GM19372 (cell line): ENCODE data around the gene ZMIZ2.
"Not testable (repeated sequence)": the region's sequence is repeated elsewhere in the genome, so short reads cannot be mapped to it uniquely, and the experiment has no call there.

Experiments
- ATAC-seq: cut with Tn5 transposase; IDR thresholded peaks from one replicate; pipeline ENCODE4 v1.9.1; 2021; ENCODE audit warnings: mild to moderate bottlenecking, low read depth, moderate library complexity; ENCODE audit not compliant: unreplicated experiment

Gene ZMIZ2

DNA sequence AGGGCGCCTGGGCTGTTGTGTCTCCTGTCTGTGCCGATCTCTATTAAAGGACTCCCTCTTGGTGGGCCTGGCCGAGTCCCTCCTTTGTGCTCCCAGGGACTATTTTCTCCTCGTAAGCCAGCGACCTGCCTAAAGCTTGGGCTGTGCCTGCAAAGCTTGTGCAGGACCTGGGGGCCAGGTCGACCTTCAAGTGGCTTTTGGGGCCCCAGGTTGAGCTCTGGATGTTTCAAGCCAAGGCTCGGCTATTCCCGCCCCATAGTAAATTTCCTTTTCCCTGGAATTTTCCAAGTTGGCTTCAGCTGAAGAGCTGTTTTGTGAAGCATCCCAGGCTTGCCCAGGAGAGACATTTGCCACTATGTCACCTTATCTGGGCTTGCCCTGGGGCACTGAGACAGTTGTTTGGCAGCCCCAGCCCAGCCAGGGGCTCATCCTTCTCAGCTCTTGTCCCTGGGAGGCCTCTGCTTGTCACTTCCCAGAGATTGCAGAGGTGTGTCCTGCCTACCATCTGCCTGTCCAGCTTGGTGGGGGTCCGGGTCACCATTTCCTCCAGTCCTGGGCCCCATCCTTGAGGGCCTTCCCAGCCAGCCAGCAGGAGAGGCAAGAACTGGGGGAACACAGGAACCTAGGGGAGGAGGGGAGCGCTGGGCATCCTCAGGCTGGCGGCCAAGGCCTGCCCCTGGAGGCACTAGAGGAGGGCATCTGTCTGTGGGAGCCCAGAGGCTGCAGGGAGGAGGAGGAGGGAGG, 20.2 kb downstream of the ZMIZ2 start:
- no peak for ATAC-seq

- ATAC-seq: no peak
Observed at GRCh38 chr7:44769376-44769775, 20.7 kb downstream of the ZMIZ2 start.

- peak; percentile 82 for ATAC-seq
Observed at GRCh38 chr7:44769776-44770294, 21.2 kb downstream of the ZMIZ2 start.

DNA sequence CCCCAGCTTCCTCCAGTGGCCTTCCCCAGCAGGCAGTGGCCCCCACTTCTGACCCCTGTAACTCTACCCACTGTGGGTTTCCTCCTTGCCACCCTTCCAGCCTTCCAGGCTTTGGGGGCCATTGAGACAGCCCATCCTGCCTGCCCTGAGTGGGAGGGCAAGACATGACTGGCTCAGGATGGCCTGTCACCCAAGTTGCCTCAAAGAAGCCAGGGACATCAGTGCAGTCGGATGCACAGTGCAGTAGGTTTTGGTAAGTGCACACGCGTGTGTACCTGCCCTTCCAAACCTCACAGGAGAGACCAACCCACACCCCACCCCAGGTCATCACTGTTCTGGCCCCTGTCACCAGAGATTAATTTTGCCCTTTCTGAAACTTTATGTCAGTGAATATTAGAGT, 22.7 kb downstream of the ZMIZ2 start:
- no peak for ATAC-seq

DNA sequence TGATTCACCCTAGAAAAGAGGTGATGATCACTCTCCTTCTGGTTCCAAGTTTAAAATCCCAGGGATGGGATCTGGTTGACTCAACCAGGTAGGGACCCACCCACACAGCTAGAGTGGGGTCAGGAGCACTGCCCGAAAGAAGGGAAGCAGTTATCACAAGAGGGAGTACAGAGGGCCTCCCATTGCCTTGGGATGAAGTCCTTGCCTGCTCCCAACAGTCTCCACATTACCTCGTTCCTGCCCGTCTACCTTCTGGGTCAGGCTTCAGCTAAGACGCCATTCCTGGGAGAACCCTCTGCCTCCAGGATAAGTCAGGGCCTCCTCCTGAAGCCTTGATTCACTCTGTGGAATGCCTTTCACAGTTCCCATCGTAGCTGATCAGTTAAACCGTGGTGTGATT, 23.8 kb downstream of the ZMIZ2 start:
- no peak for ATAC-seq

- ATAC-seq: no peak
Observed at GRCh38 chr7:44772867-44773266, 24.2 kb downstream of the ZMIZ2 start.

DNA sequence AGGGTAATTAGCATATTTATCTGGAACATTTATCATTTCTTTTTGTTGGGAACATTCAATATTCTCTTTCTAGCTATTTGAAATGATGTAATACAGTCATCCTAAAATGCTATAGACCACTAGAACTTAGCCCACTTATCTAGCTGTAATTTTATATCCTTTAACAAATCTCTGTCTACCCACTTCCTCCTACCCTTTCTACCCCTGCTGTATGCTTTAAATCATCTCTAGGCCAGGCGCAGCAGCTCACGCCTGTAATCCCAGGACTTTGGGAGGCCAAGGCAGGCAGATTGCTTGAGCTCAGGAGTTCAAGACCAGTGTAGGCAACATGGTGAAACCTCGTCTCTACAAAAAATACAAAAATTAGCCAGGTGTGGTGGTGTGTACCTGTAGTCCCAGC, 25.8 kb downstream of the ZMIZ2 start:
- not testable (repeated sequence) for ATAC-seq

- no peak for ATAC-seq
Observed at GRCh38 chr7:44775383-44776107, 26.9 kb downstream of the ZMIZ2 start.

DNA sequence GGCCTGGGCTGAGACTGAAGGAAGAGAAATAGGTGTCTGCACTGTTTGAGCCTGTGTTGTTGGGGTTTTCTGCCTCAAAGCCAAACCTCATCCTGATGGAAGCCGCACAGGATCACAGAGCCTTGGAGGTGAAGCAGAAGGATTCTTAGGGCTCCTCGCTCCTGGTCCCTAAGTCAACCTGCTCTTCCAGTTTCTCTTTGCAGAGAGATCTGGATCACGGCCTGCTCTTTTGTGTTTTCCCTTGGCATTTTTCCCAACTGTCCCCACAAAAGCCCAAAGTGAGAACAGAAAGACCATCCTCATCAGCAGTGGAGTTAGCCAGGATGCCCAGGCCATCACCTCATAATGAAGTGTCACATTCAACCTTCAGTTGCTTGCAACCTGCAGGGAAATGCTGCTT, 27.6 kb downstream of the ZMIZ2 start:
- ATAC-seq: no peak

DNA sequence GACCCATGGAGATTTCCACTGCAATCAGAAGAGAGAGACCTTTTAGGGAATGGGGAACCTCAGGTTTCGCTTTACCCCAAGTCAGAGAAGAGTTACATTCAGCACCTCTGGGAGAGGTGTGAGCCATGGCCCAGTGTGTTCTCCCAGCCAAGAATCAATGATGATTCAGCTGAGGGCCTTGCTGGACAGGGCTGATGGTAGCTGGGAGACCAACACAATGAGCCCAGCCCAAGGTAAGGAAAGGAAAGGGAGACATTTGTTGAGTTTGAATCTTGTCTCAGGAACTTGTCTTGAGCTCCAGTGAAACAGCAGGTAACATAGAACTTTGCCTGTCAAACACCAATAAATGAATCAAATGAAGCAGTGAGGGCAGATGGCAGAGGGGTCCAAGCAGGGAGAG, 33.8 kb downstream of the ZMIZ2 start:
- ATAC-seq: no peak

- ATAC-seq: no peak
Observed at GRCh38 chr7:44783407-44783806, 34.8 kb downstream of the ZMIZ2 start.

- no peak for ATAC-seq
Observed at GRCh38 chr7:44784364-44784763, 35.7 kb downstream of the ZMIZ2 start.

DNA sequence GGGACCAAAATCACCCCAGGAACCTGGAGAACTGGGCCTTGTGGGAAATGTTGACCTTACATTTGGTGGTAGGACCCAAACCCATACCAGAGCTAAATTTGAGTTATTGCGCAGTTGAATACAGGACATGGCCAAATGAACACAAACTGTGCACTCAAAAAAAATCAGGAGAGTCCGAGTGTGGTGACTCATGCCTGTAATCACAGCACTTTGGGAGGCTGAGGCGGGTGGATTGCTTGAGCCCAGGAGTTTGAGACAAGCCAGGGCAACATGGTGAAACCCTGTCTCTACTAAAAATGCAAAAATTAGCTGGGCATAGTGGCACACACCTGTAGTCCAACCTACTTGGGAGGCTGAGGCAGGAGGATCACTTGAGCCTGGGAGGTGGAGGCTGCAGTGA, 36.6 kb downstream of the ZMIZ2 start:
- not testable (repeated sequence) for ATAC-seq

GRCh38 chr7:44787041-44787440, 38.4 kb downstream of the ZMIZ2 start:
- ATAC-seq: peak; percentile 61

DNA sequence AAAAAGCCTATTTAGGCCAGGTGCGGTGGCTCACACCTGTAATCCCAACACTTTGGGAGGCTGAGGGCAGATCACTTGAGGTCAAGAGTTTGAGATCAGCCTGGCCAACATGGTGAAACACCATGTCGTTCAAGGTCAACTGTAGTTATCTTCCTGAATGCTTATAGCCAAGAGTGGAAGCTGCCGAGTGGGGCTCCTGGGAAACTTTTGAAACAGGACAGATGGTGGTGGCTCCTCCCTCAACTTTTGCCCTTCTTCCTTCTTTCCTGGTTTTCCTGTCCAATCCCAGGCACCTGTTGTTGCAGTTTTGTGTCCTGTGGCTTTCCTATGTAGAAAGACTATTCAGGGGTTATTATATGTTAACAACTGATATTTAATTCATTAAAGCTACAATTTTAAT, 39.1 kb downstream of the ZMIZ2 start:
- ATAC-seq: no peak

DNA sequence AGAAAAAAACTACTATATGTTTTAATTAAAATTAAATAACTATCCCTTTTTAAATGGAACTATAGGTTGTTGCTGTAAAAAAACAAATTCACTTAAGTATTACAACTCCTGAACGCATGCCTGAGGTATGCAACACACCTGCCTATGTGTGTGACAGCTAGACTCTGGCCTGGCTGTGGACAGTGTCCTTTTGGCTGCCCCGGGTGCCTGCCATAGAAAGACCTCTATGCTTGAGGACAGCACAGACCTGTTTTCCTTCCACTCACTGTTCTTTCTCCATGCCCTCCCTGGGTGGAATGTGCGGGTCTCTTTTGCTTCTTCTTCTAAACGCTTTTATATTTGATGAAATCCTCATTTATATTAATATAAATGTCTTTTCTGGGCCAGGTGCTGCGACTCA, 41.3 kb downstream of the ZMIZ2 start:
- ATAC-seq: no peak

DNA sequence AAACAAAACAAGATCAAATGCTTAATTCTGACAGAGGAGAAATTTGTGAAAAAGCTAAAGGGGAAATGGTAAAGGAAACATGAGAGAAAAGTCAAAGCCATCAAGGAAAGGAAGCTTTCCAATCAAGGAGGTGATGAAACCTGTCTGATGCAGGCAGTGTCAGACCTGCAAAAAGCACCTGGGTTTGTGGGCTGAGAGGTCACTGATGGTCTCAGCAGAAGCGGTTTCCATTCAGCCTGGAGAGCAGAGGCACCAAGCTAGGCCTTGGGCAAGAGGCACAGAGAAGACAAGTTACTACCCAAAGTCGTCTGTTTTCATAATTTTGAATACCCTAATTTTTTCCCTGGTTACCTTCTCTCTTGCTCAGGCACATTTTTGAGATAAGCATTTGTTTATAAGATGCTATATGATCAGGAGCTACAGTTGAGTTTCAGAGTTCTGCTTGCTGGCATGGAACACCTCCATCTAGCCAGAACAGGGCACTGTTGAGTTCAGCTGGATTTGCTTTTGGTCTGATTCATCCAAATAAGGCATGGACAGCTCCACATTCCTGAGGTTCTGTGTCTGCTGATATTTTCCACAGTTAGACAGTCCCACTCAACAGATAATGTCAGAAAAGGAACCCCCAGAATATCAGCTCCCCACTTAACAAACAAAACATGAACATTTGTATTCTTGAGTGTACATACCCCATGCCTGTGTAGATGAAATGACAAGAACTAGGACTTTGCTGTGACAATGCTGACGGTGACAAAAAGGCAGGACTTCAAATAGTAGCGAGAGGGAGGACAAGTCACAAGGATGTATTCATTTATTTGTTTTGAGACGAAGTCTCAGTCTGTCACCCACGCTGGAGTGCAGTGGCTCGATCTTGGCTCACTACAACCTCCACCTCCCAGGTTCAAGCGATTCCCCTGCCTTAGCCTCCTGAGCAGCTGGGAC, 42.9 kb downstream of the ZMIZ2 start:
- ATAC-seq: no peak

GRCh38 chr7:44793919-44794318, 45.3 kb downstream of the ZMIZ2 start:
- no peak for ATAC-seq

- ATAC-seq: no peak
Observed at GRCh38 chr7:44794331-44794730, 45.7 kb downstream of the ZMIZ2 start.

GRCh38 chr7:44796034-44796503, 47.4 kb downstream of the ZMIZ2 start:
- no peak for ATAC-seq
